ENCODE results near the gene NDUFA5. TPM values are rescaled to one million over a fixed set of nuclear protein-coding genes. Genes with fewer than 3 reads are reported as not detected.

The NDUFA5 gene
- total and polyA plus RNA-seq, 2 donors (not counting 1 experiment from before 2014, with no cell fraction given) = 35.8 to 45.4 TPM

DNA sequence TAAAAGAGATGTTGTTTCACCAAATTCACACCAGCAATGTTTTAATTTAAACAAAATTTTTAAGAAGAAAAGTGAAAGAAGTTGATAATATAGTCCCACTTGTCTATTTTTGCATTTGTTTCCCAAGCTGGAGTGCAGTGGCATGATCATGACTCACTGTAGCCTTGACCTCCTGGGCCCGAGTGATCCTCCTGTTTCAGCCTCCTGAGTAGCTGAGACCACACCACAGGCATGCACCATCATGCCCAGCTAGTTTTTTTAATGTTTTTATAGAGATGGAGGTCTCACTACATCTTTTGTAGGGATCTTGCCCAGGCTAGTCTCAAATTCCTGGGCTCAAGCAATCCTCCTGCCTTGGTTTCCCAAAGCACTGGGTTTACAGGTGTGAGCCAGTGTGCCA, 14.1 kb upstream of the NDUFA5 start:
- peak; percentile 20 to 31 for DNase-seq (ENCODE audit: low read depth in 2 of 2)
- Histone ChIP-seq H3K4me1 (ENCODE audit: control insufficient read depth, extremely low read depth, insufficient read depth, low read length) (no peaks in the 10 kb centered on the region), H3K27ac (ENCODE audit: insufficient read depth, low read length) (no peak overlapping the region), H3K36me3 (ENCODE audit: control insufficient read depth, insufficient read depth, low read length) (no peaks in the 10 kb centered on the region), H3K79me2 (ENCODE audit: control insufficient read depth, insufficient read depth, low read length) (no peaks in the 10 kb centered on the region), H4K20me1 (ENCODE audit: control insufficient read depth, extremely low read depth, insufficient read depth, low read length) (no peaks in the 10 kb centered on the region), H3K9me3 (ENCODE audit: control insufficient read depth, insufficient read depth, low read depth, low read length) (no peaks in the 10 kb centered on the region), H3K4me2 (ENCODE audit: extremely low read depth, insufficient read depth, low read length) (no peak overlapping the region), H2AFZ (ENCODE audit: low read length) (no peak overlapping the region), H3K4me3 (replicated peaks in 1 of 4; ENCODE audit: control extremely low read depth in 1 of 4, insufficient read depth in 1 of 4, low read depth in 3 of 4, low read length in 4 of 4) (no peak overlapping the region), H3K27me3 (ENCODE audit: control insufficient read depth, insufficient read depth, low read length) (no peaks in the 10 kb centered on the region), H3K9ac (ENCODE audit: insufficient read depth, low read length) (no peak overlapping the region)
- TF ChIP-seq, protein P1, sequence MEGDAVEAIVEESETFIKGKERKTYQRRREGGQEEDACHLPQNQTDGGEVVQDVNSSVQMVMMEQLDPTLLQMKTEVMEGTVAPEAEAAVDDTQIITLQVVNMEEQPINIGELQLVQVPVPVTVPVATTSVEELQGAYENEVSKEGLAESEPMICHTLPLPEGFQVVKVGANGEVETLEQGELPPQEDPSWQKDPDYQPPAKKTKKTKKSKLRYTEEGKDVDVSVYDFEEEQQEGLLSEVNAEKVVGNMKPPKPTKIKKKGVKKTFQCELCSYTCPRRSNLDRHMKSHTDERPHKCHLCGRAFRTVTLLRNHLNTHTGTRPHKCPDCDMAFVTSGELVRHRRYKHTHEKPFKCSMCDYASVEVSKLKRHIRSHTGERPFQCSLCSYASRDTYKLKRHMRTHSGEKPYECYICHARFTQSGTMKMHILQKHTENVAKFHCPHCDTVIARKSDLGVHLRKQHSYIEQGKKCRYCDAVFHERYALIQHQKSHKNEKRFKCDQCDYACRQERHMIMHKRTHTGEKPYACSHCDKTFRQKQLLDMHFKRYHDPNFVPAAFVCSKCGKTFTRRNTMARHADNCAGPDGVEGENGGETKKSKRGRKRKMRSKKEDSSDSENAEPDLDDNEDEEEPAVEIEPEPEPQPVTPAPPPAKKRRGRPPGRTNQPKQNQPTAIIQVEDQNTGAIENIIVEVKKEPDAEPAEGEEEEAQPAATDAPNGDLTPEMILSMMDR (conservative IDR thresholded peaks at IDR 0.05 in 1 of 2, IDR thresholded peaks at IDR 0.05 in 1 of 2; ENCODE audit: low read depth in 1 of 2, low read length in 2 of 2) = no peak
- TF ChIP-seq EZH2 (IDR thresholded peaks at IDR 0.05; ENCODE audit: low read length, missing control alignments) = no peak

- H3K4me1 ChIP-seq (ENCODE audit: control insufficient read depth, extremely low read depth, insufficient read depth, low read length) = no peaks in the 10 kb centered on the region
- H3K27me3 ChIP-seq (ENCODE audit: control insufficient read depth, insufficient read depth, low read length) = no peaks in the 10 kb centered on the region
- TF ChIP-seq, protein P1 (conservative IDR thresholded peaks at IDR 0.05 in 1 of 2, IDR thresholded peaks at IDR 0.05 in 1 of 2; ENCODE audit: low read depth in 1 of 2, low read length in 2 of 2) = no peak
- no peak for TF ChIP-seq EZH2 (IDR thresholded peaks at IDR 0.05; ENCODE audit: low read length, missing control alignments)
- no peaks in the 10 kb centered on the region for H4K20me1 ChIP-seq (ENCODE audit: control insufficient read depth, extremely low read depth, insufficient read depth, low read length)
- H3K4me3 ChIP-seq (replicated peaks in 1 of 4; ENCODE audit: control extremely low read depth in 1 of 4, insufficient read depth in 1 of 4, low read depth in 3 of 4, low read length in 4 of 4) = no peak overlapping the region
- H3K4me2 ChIP-seq (ENCODE audit: extremely low read depth, insufficient read depth, low read length) = no peak overlapping the region
- H3K36me3 ChIP-seq (ENCODE audit: control insufficient read depth, insufficient read depth, low read length) = no peaks in the 10 kb centered on the region
- H3K27ac ChIP-seq (ENCODE audit: insufficient read depth, low read length) = no peak overlapping the region
- no peaks in the 10 kb centered on the region for H3K79me2 ChIP-seq (ENCODE audit: control insufficient read depth, insufficient read depth, low read length)
- peak in 1 of 2 donors; percentile 2 for DNase-seq (ENCODE audit: low read depth in 2 of 2)
- H3K9me3 ChIP-seq (ENCODE audit: control insufficient read depth, insufficient read depth, low read depth, low read length) = no peaks in the 10 kb centered on the region
- H2AFZ ChIP-seq (ENCODE audit: low read length) = no peak overlapping the region
- H3K9ac ChIP-seq (ENCODE audit: insufficient read depth, low read length) = no peak overlapping the region
These were observed 13.6 kb upstream of the NDUFA5 start for GRCh38 chr7:123571187-123571586.

DNA sequence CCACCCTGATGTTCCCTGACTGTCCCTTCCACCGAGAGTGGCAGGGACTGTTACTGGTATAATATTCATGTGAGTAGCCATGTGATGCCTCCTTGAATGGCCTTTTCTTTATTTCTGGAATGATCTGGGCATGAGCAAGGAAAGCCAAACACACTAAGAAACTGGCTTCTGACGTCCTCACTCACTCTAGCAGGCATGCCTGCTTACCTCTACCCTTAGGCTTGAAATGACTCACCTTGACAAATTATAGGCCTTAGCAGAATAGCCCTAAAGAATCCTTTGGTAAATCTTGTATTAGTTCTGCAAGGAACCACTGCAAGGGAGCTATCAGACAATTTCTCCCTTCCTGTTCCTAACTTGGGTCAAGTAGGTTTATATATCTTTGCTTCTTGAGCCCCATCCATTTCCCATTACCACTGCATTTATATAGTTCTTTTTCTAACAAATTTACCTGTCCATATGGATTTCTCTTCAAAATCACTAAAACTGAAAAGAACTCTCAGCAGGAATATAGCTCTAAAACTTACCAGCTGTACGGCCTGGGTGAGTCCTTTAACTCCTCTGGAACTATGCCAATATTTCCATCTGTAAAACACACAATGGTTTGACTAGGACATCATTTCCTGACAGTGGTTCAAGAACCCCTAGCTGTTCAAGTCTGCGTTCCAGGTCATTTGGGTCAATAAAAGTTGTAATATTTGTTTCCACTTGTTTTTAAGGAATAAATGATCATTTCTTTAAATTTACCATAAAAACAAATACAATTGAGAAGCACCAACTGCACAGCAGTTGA, 13.0 kb upstream of the NDUFA5 start:
- H3K27ac ChIP-seq (ENCODE audit: insufficient read depth, low read length) = no peak overlapping the region
- H2AFZ ChIP-seq (ENCODE audit: low read length) = no peak overlapping the region
- no peaks in the 10 kb centered on the region for H3K36me3 ChIP-seq (ENCODE audit: control insufficient read depth, insufficient read depth, low read length)
- no peaks in the 10 kb centered on the region for H3K4me1 ChIP-seq (ENCODE audit: control insufficient read depth, extremely low read depth, insufficient read depth, low read length)
- TF ChIP-seq EZH2 (IDR thresholded peaks at IDR 0.05; ENCODE audit: low read length, missing control alignments) = no peak
- TF ChIP-seq, protein P1 (conservative IDR thresholded peaks at IDR 0.05 in 1 of 2, IDR thresholded peaks at IDR 0.05 in 1 of 2; ENCODE audit: low read depth in 1 of 2, low read length in 2 of 2) = no peak
- H3K4me3 ChIP-seq (replicated peaks in 1 of 4; ENCODE audit: control extremely low read depth in 1 of 4, insufficient read depth in 1 of 4, low read depth in 3 of 4, low read length in 4 of 4) = no peak overlapping the region
- H3K9ac ChIP-seq (ENCODE audit: insufficient read depth, low read length) = no peak overlapping the region
- H3K27me3 ChIP-seq (ENCODE audit: control insufficient read depth, insufficient read depth, low read length) = no peaks in the 10 kb centered on the region
- H4K20me1 ChIP-seq (ENCODE audit: control insufficient read depth, extremely low read depth, insufficient read depth, low read length) = no peaks in the 10 kb centered on the region
- no peak overlapping the region for H3K4me2 ChIP-seq (ENCODE audit: extremely low read depth, insufficient read depth, low read length)
- no peaks in the 10 kb centered on the region for H3K9me3 ChIP-seq (ENCODE audit: control insufficient read depth, insufficient read depth, low read depth, low read length)
- DNase-seq (ENCODE audit: low read depth in 2 of 2) = peak in 1 of 2 donors; percentile 9
- no peaks in the 10 kb centered on the region for H3K79me2 ChIP-seq (ENCODE audit: control insufficient read depth, insufficient read depth, low read length)

Measured in fibroblast of lung (primary cell).